GM18520 (cell line): ENCODE data around the gene PTPA.
A peak's percentile ranks its signal among the peaks of the same experiment; 100 is the strongest.
"Not testable (repeated sequence)": the region's sequence is repeated elsewhere in the genome, so short reads cannot be mapped to it uniquely, and the experiment has no call there.

Experiments used
- ATAC-seq: cut with Tn5 transposase; IDR thresholded peaks from one replicate; pipeline ENCODE4 v1.9.1; 2021; ENCODE audit not compliant: unreplicated experiment

PTPA gene

GRCh38 chr9:129174724-129175514 is 63.7 kb downstream of the PTPA start:
- ATAC-seq = no peak

GRCh38 chr9:129175515-129175824 is 64.3 kb downstream of the PTPA start:
- no peak for ATAC-seq

GRCh38 chr9:129175825-129176633 is 64.8 kb downstream of the PTPA start:
- no peak for ATAC-seq

GRCh38 chr9:129176701-129177442 is 65.7 kb downstream of the PTPA start:
- no peak for ATAC-seq

- ATAC-seq = peak; percentile 7
These were observed 66.2 kb downstream of the PTPA start for GRCh38 chr9:129177443-129177790.

- peak; percentile 80 for ATAC-seq
These were observed 66.8 kb downstream of the PTPA start, which contains the start of gene IER5L for GRCh38 chr9:129177791-129178567. Gene IER5L (minus strand): TSS chr9:129178261. CDS start chr9:129178052, 209 bp downstream.

- no peak for ATAC-seq
These were observed 67.6 kb downstream of the PTPA start for GRCh38 chr9:129178568-129179382.

GRCh38 chr9:129181246-129181645 is 70.0 kb downstream of the PTPA start:
- no peak for ATAC-seq

GRCh38 chr9:129182122-129182521 is 70.9 kb downstream of the PTPA start:
- ATAC-seq = no peak

GRCh38 chr9:129182625-129183494 is 71.6 kb downstream of the PTPA start:
- ATAC-seq = no peak

- ATAC-seq = no peak
These were observed 72.4 kb downstream of the PTPA start for GRCh38 chr9:129183495-129184218.

GRCh38 chr9:129184219-129184524 is 73.0 kb downstream of the PTPA start:
- ATAC-seq = no peak

GRCh38 chr9:129184596-129185122 is 73.4 kb downstream of the PTPA start:
- no peak for ATAC-seq

- no peak for ATAC-seq
These were observed 74.2 kb downstream of the PTPA start for GRCh38 chr9:129185402-129185801.

- no peak for ATAC-seq
These were observed 74.8 kb downstream of the PTPA start for GRCh38 chr9:129185991-129186390.

GRCh38 chr9:129187042-129187441 is 75.8 kb downstream of the PTPA start:
- no peak for ATAC-seq

GRCh38 chr9:129189971-129190370 is 78.8 kb downstream of the PTPA start:
- ATAC-seq = not testable (repeated sequence)

- no peak for ATAC-seq
These were observed 80.0 kb downstream of the PTPA start for GRCh38 chr9:129191234-129191633.
